WERI-Rb-1 (cell line): Measurements from ENCODE around the gene CCDC178.

Experiments
- DNase-seq: peaks from one replicate; pipeline ENCODE4 v3.0.0-alpha.2; 2020
- H3K27ac ChIP-seq: fragments of 250-450 bp; sonication (Bioruptor Pico); 2 replicates; pipeline ENCODE4 v1.5.1; 2020; ENCODE audit warnings: mild to moderate bottlenecking, moderate library complexity
- H3K27me3 ChIP-seq: fragments of 250-450 bp; sonication (Bioruptor Pico); 2 replicates; pipeline ENCODE4 v1.5.1; 2021; ENCODE audit warnings: mild to moderate bottlenecking, low read depth, moderate library complexity; ENCODE audit not compliant: insufficient read depth, severe bottlenecking
- H3K36me3 ChIP-seq: fragments of 250-450 bp; sonication (Bioruptor Pico); 2 replicates; pipeline ENCODE4 v1.5.1; 2020; ENCODE audit warnings: mild to moderate bottlenecking, moderate library complexity
- H3K4me3 ChIP-seq: 2 replicates; pipeline ENCODE4 v1.5.1; 2011; ENCODE audit warnings: low read depth, mild to moderate bottlenecking, control low read depth, low read length
- H3K9me3 ChIP-seq: fragments of 250-450 bp; sonication (Bioruptor Pico); 2 replicates; pipeline ENCODE4 v1.5.1; 2021; ENCODE audit warnings: mild to moderate bottlenecking, moderate library complexity; ENCODE audit not compliant: severe bottlenecking
- TF ChIP-seq, protein P1 (sequence below): IDR thresholded peaks from 2 replicates; pipeline ENCODE4 v1.5.1; 2011; ENCODE audit warnings: low read depth, mild to moderate bottlenecking, control low read depth, inconsistent platforms, low read length

CCDC178 gene

DNA sequence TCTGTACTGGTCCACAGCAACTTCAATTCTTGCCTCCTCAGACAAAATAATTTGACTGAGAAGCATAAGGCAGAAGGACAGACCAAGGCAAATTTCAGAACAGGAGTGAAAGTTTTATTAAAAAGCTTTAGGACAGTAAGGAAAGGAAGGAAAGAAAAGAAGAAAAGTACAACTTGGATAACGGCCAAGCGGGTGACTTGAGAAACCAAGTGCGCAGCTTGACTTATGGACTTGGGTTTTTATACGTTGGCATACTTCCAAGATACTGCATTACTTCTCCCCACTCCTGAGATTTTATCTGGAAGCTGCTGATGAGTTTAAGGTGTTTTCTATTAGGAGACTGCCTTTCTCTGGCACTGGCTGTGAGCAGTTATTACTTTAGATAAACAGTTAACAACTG, 64.7 kb downstream of the CCDC178 start:
- H3K4me3 ChIP-seq, result no peak overlapping the region
- TF ChIP-seq, protein P1, sequence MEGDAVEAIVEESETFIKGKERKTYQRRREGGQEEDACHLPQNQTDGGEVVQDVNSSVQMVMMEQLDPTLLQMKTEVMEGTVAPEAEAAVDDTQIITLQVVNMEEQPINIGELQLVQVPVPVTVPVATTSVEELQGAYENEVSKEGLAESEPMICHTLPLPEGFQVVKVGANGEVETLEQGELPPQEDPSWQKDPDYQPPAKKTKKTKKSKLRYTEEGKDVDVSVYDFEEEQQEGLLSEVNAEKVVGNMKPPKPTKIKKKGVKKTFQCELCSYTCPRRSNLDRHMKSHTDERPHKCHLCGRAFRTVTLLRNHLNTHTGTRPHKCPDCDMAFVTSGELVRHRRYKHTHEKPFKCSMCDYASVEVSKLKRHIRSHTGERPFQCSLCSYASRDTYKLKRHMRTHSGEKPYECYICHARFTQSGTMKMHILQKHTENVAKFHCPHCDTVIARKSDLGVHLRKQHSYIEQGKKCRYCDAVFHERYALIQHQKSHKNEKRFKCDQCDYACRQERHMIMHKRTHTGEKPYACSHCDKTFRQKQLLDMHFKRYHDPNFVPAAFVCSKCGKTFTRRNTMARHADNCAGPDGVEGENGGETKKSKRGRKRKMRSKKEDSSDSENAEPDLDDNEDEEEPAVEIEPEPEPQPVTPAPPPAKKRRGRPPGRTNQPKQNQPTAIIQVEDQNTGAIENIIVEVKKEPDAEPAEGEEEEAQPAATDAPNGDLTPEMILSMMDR, result no peak
- H3K27ac ChIP-seq, result no peak overlapping the region
- no peaks in the 10 kb centered on the region for H3K27me3 ChIP-seq
- no peaks in the 10 kb centered on the region for H3K36me3 ChIP-seq
- no peaks in the 10 kb centered on the region for H3K9me3 ChIP-seq
- DNase-seq, result no peak

DNA sequence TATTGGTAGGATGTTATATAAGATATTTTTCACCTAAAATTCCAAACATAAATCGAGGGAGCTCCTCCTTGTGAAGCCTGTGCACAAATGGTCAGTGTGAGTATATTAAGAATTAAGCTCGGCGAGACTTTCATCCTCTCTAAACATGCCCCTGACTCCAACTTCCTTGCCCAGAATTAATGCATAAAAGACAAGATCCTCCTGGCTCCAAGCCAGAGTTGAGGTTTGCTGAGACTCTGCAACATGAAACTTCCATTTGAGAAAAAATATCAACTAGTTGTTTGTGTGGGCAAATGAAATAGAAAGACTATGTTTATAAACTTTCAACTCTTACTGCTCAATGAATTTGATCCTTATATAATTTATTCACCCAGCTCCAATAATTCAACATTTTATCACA, 68.1 kb downstream of the CCDC178 start:
- TF ChIP-seq, protein P1, result no peak
- no peaks in the 10 kb centered on the region for H3K36me3 ChIP-seq
- H3K9me3 ChIP-seq, result no peaks in the 10 kb centered on the region
- H3K27me3 ChIP-seq, result no peaks in the 10 kb centered on the region
- no peak overlapping the region for H3K4me3 ChIP-seq
- no peak for DNase-seq
- H3K27ac ChIP-seq, result no peak overlapping the region

DNA sequence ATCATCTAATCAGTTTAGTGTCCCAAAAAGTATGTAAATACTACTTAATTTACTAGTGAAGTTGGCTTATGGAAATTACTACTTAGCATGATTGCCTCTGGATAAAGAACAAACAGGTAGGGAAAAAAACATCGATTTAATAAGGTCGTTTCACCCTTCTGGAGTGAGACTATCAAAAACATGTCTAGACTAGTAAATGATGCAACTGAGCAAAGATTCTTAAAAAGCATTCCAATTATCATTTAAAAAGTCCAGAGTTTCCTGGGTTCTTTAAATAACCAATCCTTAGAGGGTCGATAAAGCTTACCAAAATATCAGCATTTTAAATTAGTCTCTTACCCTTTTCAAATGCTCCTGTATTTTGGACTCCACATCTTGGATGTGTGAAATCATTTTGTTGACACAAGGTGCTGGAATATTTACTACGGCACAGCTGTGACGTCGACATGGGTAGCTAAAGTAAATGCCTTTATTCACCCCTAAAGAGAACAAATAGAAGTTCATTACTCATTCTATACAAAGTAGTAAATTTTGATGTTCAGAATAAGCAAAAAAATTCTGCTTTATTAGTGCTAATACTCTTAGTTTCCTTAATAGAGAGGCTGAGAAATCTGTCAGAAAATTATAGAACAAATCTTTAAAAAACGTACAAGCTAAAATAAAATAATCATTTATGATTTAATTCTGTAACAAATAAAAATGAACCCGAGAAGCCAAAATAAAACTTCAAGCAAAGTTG, 70.6 kb downstream of the CCDC178 start:
- H3K4me3 ChIP-seq, result no peak overlapping the region
- no peaks in the 10 kb centered on the region for H3K36me3 ChIP-seq
- no peak for DNase-seq
- H3K9me3 ChIP-seq, result no peaks in the 10 kb centered on the region
- H3K27ac ChIP-seq, result no peak overlapping the region
- TF ChIP-seq, protein P1, result no peak
- no peaks in the 10 kb centered on the region for H3K27me3 ChIP-seq

DNA sequence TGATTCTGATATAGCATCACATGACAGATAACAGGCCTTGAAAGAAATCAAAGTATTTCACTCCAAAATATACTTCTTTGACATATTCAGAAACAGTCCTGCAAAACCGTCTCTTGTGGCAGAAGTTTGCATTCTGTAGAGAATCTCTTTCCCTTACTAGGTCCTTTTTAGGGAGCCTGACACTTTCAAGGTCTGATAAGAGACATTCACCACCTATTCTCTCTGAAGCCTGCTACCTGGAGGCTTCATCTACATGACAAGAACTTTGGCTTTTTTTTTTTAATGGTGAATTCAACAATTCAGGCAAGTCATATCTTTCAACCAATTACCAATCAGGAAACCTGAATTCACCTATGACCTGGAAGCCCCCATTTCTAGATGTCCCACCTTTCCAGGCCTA, 83.8 kb downstream of the CCDC178 start:
- no peak for DNase-seq
- Histone ChIP-seq H3K36me3 (no peaks in the 10 kb centered on the region), H3K27ac (no peak overlapping the region), H3K9me3 (no peaks in the 10 kb centered on the region), H3K27me3 (no peaks in the 10 kb centered on the region), H3K4me3 (no peak overlapping the region)
- TF ChIP-seq, protein P1, result no peak

DNA sequence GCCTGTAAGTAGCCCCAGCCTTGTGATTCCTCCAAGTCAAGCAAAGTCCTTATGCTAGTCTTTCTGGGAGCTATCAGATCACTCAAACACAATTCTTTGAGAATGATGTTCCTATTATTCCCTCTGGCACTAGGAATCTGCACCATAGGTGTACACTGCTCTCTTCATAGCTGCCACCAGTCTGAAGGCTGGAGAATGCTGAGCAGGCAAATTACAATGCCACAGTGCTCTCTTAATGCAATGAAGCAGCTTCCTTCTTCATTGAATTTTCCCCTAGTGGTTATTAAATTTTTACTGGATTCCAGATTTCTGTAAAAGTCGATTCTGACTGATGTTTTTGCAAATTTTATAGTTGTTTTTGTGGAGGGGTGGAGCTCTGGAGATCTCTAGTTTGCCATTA, 84.8 kb downstream of the CCDC178 start:
- no peak overlapping the region for H3K27ac ChIP-seq
- H3K4me3 ChIP-seq, result no peak overlapping the region
- TF ChIP-seq, protein P1, result no peak
- H3K36me3 ChIP-seq, result no peaks in the 10 kb centered on the region
- H3K27me3 ChIP-seq, result no peaks in the 10 kb centered on the region
- no peaks in the 10 kb centered on the region for H3K9me3 ChIP-seq
- no peak for DNase-seq

DNA sequence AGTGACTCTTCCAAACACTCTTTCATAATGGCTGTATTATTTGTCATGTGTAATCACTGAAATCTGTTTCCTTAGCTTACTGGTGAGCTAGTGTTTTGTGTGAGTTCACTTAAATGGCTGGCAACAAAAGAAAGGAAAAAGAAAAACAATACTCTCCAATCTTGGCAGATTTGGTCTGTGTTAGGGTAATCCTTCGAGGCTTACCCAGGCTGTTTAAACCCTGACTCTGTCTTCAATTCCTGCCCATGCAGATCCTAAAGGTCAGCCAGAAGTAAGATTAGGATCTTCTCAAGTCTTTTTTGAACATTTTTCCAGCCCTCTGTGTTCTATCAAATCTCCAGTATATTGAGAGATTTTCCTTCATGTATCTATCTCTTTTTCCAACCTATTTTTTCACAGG, 85.3 kb downstream of the CCDC178 start:
- TF ChIP-seq, protein P1, result no peak
- Histone ChIP-seq H3K9me3 (no peaks in the 10 kb centered on the region), H3K36me3 (no peaks in the 10 kb centered on the region), H3K27me3 (no peaks in the 10 kb centered on the region), H3K27ac (no peak overlapping the region), H3K4me3 (no peak overlapping the region)
- DNase-seq, result no peak
